ENCODE measurements around the gene OR2T1. TPM values are rescaled to one million over a fixed set of nuclear protein-coding genes. Genes with fewer than 3 reads are reported as not detected.
A peak's percentile ranks its signal among the peaks of the same experiment; 100 is the strongest.
"Not testable (repeated sequence)": the region's sequence is repeated elsewhere in the genome, so short reads cannot be mapped to it uniquely, and the experiment has no call there.

Gene OR2T1
- total RNA-seq, 1 experiment from 2014 or later, result not detected

DNA sequence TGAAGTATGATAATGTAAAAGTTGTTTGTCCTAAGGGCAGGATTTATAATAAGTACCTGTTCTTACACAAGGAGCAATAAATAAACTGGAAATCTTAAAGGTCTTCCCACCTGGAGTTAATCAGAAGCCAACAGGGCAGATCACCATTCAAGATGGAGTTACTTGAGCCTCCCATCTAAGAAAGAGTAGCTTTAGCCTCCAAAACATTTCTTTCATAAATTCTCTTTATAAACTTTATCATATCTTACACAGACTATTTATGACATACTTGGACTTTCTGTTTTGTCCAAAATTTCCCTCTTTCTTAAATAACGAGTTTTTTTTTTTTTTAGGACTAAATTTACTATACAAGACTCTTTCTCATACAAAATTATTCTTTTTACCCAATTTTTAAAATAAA, 18.5 kb downstream of the OR2T1 start:
- CTCF ChIA-PET, result no interaction called here
- H3K36me3 ChIP-seq (ENCODE audit: control insufficient read depth, insufficient read depth, low read length), result no peaks in the 10 kb centered on the region
- H3K4me1 ChIP-seq, result no peaks in the 10 kb centered on the region
- Mint-ChIP-seq H3K4me1 (ENCODE audit: low read depth, unreplicated experiment) (no peaks in the 10 kb centered on the region), H3K9me3 (ENCODE audit: unreplicated experiment) (peaks cover 12% of the 10 kb centered on the region), H3K27me3 (ENCODE audit: insufficient read depth, unreplicated experiment) (no peaks in the 10 kb centered on the region), H3K4me3 (ENCODE audit: unreplicated experiment) (no peak overlapping the region), H3K27ac (ENCODE audit: unreplicated experiment) (no peak overlapping the region), H3K36me3 (ENCODE audit: insufficient read depth, unreplicated experiment) (no peaks in the 10 kb centered on the region)
- DNase-seq, result peak in 1 of 2 experiments; percentile 1
- POLR2A ChIA-PET, result no interaction called here
- H3K9me3 ChIP-seq, result peaks cover 18% of the 10 kb centered on the region
- no peaks in the 10 kb centered on the region for H3K27me3 ChIP-seq (replicated peaks; ENCODE audit: control insufficient read depth, insufficient read depth, low read length)
- TF ChIP-seq, protein P1, sequence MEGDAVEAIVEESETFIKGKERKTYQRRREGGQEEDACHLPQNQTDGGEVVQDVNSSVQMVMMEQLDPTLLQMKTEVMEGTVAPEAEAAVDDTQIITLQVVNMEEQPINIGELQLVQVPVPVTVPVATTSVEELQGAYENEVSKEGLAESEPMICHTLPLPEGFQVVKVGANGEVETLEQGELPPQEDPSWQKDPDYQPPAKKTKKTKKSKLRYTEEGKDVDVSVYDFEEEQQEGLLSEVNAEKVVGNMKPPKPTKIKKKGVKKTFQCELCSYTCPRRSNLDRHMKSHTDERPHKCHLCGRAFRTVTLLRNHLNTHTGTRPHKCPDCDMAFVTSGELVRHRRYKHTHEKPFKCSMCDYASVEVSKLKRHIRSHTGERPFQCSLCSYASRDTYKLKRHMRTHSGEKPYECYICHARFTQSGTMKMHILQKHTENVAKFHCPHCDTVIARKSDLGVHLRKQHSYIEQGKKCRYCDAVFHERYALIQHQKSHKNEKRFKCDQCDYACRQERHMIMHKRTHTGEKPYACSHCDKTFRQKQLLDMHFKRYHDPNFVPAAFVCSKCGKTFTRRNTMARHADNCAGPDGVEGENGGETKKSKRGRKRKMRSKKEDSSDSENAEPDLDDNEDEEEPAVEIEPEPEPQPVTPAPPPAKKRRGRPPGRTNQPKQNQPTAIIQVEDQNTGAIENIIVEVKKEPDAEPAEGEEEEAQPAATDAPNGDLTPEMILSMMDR (IDR thresholded peaks at IDR 0.05; ENCODE audit: insufficient read depth in 1 of 2, low read depth in 1 of 2, low read length in 1 of 2, severe bottlenecking in 1 of 2, unreplicated experiment in 1 of 2), result no peak
- intact Hi-C loops (cut with micrococcal nuclease; ENCODE audit: unreplicated experiment), result no loop called here
- BruUV-seq (replicated peaks), result no TSS peak
- no peak overlapping the region for H3K4me3 ChIP-seq (ENCODE audit: low read depth, low read length)

DNA sequence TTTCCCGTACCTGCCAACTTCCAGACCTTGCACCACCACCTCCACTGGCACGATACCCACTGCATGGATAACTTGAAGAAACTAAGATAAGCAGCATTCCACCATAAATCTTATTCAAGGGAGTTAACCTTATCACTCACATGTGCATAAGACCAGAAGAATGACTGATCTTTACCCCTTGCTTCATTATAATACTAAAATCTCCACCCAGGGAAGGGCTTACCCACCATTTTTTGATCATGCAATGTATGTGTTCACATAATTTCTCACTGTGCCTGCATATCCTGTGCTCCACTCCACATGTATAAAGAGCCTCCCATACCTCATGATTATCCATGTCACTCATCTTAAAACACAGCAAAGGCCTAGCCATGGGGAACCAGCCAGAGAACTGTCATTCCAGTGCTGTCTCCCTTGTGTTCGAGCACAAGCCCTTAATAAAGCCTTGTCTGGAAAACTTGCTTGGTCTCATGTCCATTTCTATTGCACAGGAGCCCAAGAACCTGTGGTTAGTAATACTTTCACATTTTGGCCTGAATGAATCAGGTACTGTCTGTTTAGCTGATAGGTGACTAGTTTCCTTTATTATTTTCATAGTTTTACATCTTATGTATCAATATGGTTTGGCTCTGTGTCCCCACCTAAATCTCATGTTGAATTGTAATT, 24.8 kb downstream of the OR2T1 start:
- DNase-seq; H3K27me3 Mint-ChIP-seq (ENCODE audit: insufficient read depth, unreplicated experiment); CTCF ChIA-PET; BruUV-seq (replicated peaks); H3K4me3 ChIP-seq (ENCODE audit: low read depth, low read length); H3K27me3 ChIP-seq (replicated peaks; ENCODE audit: control insufficient read depth, insufficient read depth, low read length); H3K27ac Mint-ChIP-seq (ENCODE audit: unreplicated experiment); H3K4me1 Mint-ChIP-seq (ENCODE audit: low read depth, unreplicated experiment); H3K4me3 Mint-ChIP-seq (ENCODE audit: unreplicated experiment); H3K9me3 ChIP-seq; H3K36me3 Mint-ChIP-seq (ENCODE audit: insufficient read depth, unreplicated experiment); POLR2A ChIA-PET; intact Hi-C loops (cut with micrococcal nuclease; ENCODE audit: unreplicated experiment); H3K36me3 ChIP-seq (ENCODE audit: control insufficient read depth, insufficient read depth, low read length); H3K4me1 ChIP-seq: not testable (repeated sequence)
- H3K9me3 Mint-ChIP-seq (ENCODE audit: unreplicated experiment), result peaks cover 18% of the 10 kb centered on the region

DNA sequence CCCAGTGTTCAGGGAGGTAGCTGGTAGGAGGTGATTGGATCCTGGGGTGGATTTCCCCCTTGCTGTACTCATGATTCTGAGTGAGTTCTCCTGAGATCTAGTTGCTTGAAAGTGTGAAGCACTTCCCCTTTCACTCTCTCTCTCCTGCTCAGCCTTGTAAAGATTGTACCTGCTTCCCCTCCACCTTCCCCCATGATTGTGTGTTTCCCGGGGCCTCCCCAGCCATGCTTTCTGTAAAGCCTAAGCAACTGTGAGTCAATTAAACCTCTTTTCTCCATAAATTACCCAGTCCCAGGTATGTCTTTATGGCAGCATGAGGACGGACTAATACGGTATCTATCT, 25.3 kb downstream of the OR2T1 start:
- H3K4me1 ChIP-seq; POLR2A ChIA-PET; H3K4me3 ChIP-seq (ENCODE audit: low read depth, low read length); H3K27ac Mint-ChIP-seq (ENCODE audit: unreplicated experiment); H3K36me3 Mint-ChIP-seq (ENCODE audit: insufficient read depth, unreplicated experiment); H3K9me3 ChIP-seq; DNase-seq; CTCF ChIA-PET; H3K27me3 Mint-ChIP-seq (ENCODE audit: insufficient read depth, unreplicated experiment); H3K36me3 ChIP-seq (ENCODE audit: control insufficient read depth, insufficient read depth, low read length); intact Hi-C loops (cut with micrococcal nuclease; ENCODE audit: unreplicated experiment); H3K27me3 ChIP-seq (replicated peaks; ENCODE audit: control insufficient read depth, insufficient read depth, low read length); H3K4me3 Mint-ChIP-seq (ENCODE audit: unreplicated experiment); H3K4me1 Mint-ChIP-seq (ENCODE audit: low read depth, unreplicated experiment); BruUV-seq (replicated peaks): not testable (repeated sequence)
- H3K9me3 Mint-ChIP-seq (ENCODE audit: unreplicated experiment), result peaks cover 18% of the 10 kb centered on the region

DNA sequence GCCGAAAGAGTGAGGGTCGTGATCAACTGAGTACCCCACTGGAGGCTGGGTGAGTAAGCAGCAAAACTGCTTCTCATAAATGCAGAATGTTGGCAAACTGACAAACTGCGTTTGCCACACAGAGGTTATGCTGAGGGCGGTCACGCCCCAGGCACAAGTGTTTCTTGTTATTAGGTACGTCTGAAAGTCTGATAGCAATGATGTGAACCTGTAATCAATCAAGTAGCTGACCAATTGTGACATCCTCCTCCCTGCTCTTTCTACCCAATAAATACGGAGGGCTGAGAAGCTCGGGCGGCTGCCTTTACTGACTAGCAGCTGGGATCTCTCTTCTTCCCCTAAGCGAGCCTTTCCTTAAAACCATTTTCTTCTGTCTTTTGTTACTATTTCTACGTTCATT, 28.8 kb downstream of the OR2T1 start:
- H3K9me3 ChIP-seq; H3K27me3 Mint-ChIP-seq (ENCODE audit: insufficient read depth, unreplicated experiment); DNase-seq; H3K27ac Mint-ChIP-seq (ENCODE audit: unreplicated experiment); H3K4me1 Mint-ChIP-seq (ENCODE audit: low read depth, unreplicated experiment); H3K36me3 ChIP-seq (ENCODE audit: control insufficient read depth, insufficient read depth, low read length); H3K36me3 Mint-ChIP-seq (ENCODE audit: insufficient read depth, unreplicated experiment); CTCF ChIA-PET; BruUV-seq (replicated peaks); H3K4me3 Mint-ChIP-seq (ENCODE audit: unreplicated experiment); POLR2A ChIA-PET; intact Hi-C loops (cut with micrococcal nuclease; ENCODE audit: unreplicated experiment); H3K4me3 ChIP-seq (ENCODE audit: low read depth, low read length); H3K9me3 Mint-ChIP-seq (ENCODE audit: unreplicated experiment); H3K27me3 ChIP-seq (replicated peaks; ENCODE audit: control insufficient read depth, insufficient read depth, low read length); H3K4me1 ChIP-seq: not testable (repeated sequence)

DNA sequence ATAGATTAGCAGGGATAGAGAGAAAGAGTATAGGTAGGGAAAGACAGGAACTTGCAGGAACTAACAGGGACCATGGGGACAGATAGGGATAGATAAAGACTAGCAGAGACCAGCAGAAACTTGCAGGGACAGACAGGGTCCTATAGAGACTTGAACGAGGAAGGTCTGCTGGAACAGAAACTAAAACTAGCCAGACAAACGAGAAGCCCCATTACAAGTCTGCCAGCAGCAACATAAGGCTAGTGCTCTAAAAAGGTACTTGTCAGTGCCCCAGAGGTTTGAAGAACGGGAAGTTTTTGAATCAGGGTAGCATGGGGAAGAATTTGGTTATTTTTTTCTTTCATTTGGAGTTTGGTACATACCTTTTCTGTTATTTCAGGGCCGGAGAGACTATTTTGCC, 29.4 kb downstream of the OR2T1 start:
- BruUV-seq (replicated peaks); H3K9me3 Mint-ChIP-seq (ENCODE audit: unreplicated experiment); H3K27me3 Mint-ChIP-seq (ENCODE audit: insufficient read depth, unreplicated experiment); H3K36me3 ChIP-seq (ENCODE audit: control insufficient read depth, insufficient read depth, low read length); CTCF ChIA-PET; H3K27ac Mint-ChIP-seq (ENCODE audit: unreplicated experiment); H3K36me3 Mint-ChIP-seq (ENCODE audit: insufficient read depth, unreplicated experiment); DNase-seq; POLR2A ChIA-PET; intact Hi-C loops (cut with micrococcal nuclease; ENCODE audit: unreplicated experiment); H3K4me3 ChIP-seq (ENCODE audit: low read depth, low read length); H3K4me3 Mint-ChIP-seq (ENCODE audit: unreplicated experiment); H3K4me1 ChIP-seq; H3K9me3 ChIP-seq; H3K4me1 Mint-ChIP-seq (ENCODE audit: low read depth, unreplicated experiment); H3K27me3 ChIP-seq (replicated peaks; ENCODE audit: control insufficient read depth, insufficient read depth, low read length): not testable (repeated sequence)

DNA sequence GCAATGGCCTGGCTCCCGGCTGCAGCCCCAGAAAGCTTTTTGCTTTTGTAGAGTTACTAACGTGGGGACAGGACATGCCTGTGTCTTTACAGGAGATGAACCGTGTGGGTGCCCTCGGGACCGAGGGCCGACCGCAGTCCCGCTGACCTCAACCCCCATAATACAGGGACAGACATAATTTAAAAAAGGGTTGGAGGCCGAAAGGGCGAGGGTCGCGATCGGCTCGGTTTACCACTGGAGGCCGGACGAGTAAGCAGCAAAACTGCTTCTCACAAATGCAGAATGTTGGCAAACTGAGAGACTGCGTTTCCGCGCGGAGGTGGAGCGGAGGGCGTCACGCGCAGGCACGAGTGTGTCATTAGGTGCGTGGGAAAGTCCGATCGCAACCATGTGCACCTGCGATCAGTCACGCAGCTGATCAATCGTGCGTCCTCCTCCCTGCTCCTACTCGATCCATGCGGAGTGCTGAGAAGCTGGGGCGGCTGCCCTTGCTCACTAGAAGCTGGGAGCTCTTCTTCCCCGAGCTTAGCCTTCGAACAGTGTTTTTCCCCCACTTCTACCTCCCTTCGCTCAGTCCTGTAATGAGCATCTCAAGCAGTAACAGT, 31.1 kb downstream of the OR2T1 start:
- H3K27me3 ChIP-seq (replicated peaks; ENCODE audit: control insufficient read depth, insufficient read depth, low read length); DNase-seq; H3K4me1 Mint-ChIP-seq (ENCODE audit: low read depth, unreplicated experiment); H3K4me3 ChIP-seq (ENCODE audit: low read depth, low read length); H3K27ac Mint-ChIP-seq (ENCODE audit: unreplicated experiment); intact Hi-C loops (cut with micrococcal nuclease; ENCODE audit: unreplicated experiment); H3K36me3 Mint-ChIP-seq (ENCODE audit: insufficient read depth, unreplicated experiment); POLR2A ChIA-PET; H3K36me3 ChIP-seq (ENCODE audit: control insufficient read depth, insufficient read depth, low read length); H3K4me1 ChIP-seq; H3K27me3 Mint-ChIP-seq (ENCODE audit: insufficient read depth, unreplicated experiment); H3K4me3 Mint-ChIP-seq (ENCODE audit: unreplicated experiment); CTCF ChIA-PET; H3K9me3 ChIP-seq; H3K9me3 Mint-ChIP-seq (ENCODE audit: unreplicated experiment); BruUV-seq (replicated peaks): not testable (repeated sequence)

All from Caco-2 (cell line).